DMS 273 (cell line): ENCODE measurements around the gene TBC1D2B.

ENCODE experiments used
- DNase-seq: peaks from one replicate; lab custom pipeline; 2025; ENCODE audit not compliant: unreplicated experiment; lab: John Stamatoyannopoulos, UW

The TBC1D2B gene

GRCh38 chr15:78073046-78073787 lies 4.3 kb downstream of the TBC1D2B start:
- DNase-seq, result no peak

GRCh38 chr15:78072080-78072892 lies 5.2 kb downstream of the TBC1D2B start:
- peak; percentile 19 for DNase-seq

GRCh38 chr15:78071383-78071782 lies 6.1 kb downstream of the TBC1D2B start:
- no peak for DNase-seq

GRCh38 chr15:78070049-78070700 lies 7.3 kb downstream of the TBC1D2B start:
- no peak for DNase-seq

GRCh38 chr15:78069462-78070029 lies 8.0 kb downstream of the TBC1D2B start:
- DNase-seq, result no peak

- DNase-seq, result no peak
Measured at GRCh38 chr15:78069052-78069414, 8.5 kb downstream of the TBC1D2B start.

GRCh38 chr15:78067328-78068228 lies 9.9 kb downstream of the TBC1D2B start:
- DNase-seq, result peak; percentile 84

GRCh38 chr15:78065973-78066946 lies 11.3 kb downstream of the TBC1D2B start:
- peak; percentile 53 for DNase-seq

GRCh38 chr15:78065284-78065872 lies 12.1 kb downstream of the TBC1D2B start:
- no peak for DNase-seq

GRCh38 chr15:78064544-78064943 lies 13.0 kb downstream of the TBC1D2B start:
- DNase-seq, result no peak

GRCh38 chr15:78063970-78064385 lies 13.5 kb downstream of the TBC1D2B start:
- no peak for DNase-seq

- no peak for DNase-seq
Measured at GRCh38 chr15:78063217-78063616, 14.3 kb downstream of the TBC1D2B start.

GRCh38 chr15:78061963-78062427 lies 15.5 kb downstream of the TBC1D2B start:
- DNase-seq, result peak; percentile 65

- DNase-seq, result peak; percentile 29
Measured at GRCh38 chr15:78060232-78060631, 17.3 kb downstream of the TBC1D2B start.

GRCh38 chr15:78059110-78059839 lies 18.2 kb downstream of the TBC1D2B start:
- peak; percentile 95 for DNase-seq

GRCh38 chr15:78058401-78058935 lies 19.0 kb downstream of the TBC1D2B start:
- no peak for DNase-seq

- no peak for DNase-seq
Measured at GRCh38 chr15:78057803-78058202, 19.7 kb downstream of the TBC1D2B start.
